Jurkat, Clone E6-1 (cell line): Measurements from ENCODE around the gene ALB. TPM values are rescaled to one million over a fixed set of nuclear protein-coding genes. Genes with fewer than 3 reads are reported as not detected.
"Not testable (repeated sequence)": the region's sequence is repeated elsewhere in the genome, so short reads cannot be mapped to it uniquely, and the experiment has no call there.

Experiments used
- DNase-seq: peaks from one replicate; pipeline ENCODE4 v3.0.0-alpha.2; 2011; ENCODE audit warnings: low read depth, low spot score
- H3K4me3 ChIP-seq: 2 replicates; pipeline ENCODE4 v1.5.1; 2011; ENCODE audit warnings: mild to moderate bottlenecking, low read length, control low read depth, moderate library complexity
- polyA plus RNA-seq: library from polyadenylated mRNA; unstranded; fragments of >200 nt; gene quantifications from one replicate; pipeline ENCODE4 v1.2.1, GENCODE V29; 2012; ENCODE audit warnings: missing spikeins; ENCODE audit not compliant: insufficient read length, insufficient read depth

ALB gene
- not detected for polyA plus RNA-seq

DNA sequence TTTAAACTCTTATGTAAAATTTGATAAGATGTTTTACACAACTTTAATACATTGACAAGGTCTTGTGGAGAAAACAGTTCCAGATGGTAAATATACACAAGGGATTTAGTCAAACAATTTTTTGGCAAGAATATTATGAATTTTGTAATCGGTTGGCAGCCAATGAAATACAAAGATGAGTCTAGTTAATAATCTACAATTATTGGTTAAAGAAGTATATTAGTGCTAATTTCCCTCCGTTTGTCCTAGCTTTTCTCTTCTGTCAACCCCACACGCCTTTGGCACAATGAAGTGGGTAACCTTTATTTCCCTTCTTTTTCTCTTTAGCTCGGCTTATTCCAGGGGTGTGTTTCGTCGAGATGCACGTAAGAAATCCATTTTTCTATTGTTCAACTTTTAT is at the start of gene ALB:
Gene ALB, plus strand, starts transcription at position 246 of the 400 bp plus-strand sequence. Its CDS starts 41 bp downstream, at position 287.
- DNase-seq = no peak
- no peak within 1 kb of the TSS for H3K4me3 ChIP-seq

DNA sequence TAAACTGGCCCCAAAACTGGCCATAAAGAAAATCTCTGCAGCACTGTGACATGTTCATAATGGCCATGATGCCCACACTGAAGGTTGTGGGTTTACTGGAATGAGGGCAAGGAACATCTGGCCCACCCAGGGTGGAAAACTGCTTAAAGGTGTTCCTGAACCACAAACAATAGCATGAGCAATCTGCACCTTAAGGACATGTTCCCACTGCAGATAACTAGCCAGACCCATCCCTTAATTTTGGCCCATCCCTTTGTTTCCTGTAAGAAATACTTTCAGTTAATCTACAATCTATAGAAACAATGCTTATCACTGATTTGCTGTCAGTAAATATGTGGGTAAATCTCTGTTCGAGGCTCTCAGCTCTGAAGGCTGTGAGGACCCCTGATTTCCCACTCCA is 46.9 kb upstream of the ALB start:
- DNase-seq, H3K4me3 ChIP-seq: not testable (repeated sequence)

DNA sequence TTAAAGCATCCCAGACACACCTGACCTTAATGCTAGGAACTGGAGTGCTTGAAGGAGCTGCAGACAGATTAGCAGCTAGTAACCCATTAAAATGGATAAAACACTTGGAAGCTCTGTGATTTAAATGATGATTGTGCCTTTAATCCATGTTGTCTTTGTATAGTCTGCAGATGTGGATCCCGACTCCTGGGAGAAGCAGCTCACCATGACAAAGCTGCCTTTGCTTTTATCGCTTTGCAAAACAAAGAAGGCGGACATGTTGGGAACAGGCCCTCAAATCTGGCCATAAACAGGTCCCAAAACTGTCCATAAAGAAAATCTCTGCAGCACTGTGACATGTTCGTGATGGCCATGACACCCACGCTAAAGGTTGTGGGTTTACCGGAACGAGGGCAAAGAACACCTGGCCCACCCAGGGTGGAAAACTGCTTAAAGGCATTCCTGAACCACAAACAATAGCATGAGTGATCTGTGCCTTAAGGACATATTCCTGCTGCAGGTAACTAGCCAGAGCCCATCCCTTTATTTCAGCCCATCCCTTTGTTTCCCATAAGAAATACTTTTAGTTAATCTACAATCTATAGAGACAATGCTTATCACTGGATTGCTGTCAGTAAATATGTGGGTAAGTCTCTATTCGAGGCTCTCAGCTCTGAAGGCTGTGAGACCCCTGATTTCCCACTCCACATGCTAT is 34.4 kb upstream of the ALB start:
- not testable (repeated sequence) for DNase-seq, H3K4me3 ChIP-seq

DNA sequence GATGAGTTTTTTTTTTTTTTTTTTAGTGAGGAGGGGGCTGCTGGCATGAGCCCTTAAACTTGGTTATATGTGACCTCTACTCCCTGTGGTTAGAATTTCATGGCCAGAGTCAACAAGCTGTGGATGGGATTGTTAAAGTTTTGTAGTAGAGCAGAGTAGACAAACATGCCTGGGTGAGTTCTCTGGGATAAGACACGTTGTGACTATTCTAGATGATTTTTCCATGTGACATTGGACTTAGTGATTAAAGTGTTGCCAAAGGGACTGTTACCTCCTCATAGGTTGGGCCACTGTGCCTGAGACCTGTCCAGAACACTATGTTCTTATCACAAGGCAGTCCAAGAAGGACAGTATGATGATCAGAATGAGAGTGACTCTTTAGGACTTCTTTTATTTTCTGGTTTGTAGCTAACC is 28.8 kb upstream of the ALB start:
- DNase-seq = no peak
- H3K4me3 ChIP-seq = no peak overlapping the region

DNA sequence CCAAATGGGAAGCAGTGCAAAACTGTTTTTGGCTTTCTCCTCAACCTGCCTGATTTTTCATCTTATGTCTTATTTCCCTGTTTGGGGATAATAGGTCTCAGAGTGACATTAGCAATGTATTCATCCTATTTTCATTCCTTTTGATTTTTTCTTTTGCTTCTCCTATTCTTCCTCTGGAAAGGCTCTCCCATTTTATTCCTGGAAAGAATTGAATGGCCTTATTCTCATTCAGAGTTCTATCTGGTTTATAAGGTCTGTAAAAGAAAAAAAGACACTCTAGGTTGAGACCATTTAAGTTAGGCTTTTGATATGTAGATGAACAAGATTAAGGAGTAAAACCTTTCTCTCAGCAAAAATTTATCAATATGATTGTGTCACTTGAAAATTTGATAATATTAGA is 27.8 kb upstream of the ALB start:
- DNase-seq = no peak
- no peak overlapping the region for H3K4me3 ChIP-seq

DNA sequence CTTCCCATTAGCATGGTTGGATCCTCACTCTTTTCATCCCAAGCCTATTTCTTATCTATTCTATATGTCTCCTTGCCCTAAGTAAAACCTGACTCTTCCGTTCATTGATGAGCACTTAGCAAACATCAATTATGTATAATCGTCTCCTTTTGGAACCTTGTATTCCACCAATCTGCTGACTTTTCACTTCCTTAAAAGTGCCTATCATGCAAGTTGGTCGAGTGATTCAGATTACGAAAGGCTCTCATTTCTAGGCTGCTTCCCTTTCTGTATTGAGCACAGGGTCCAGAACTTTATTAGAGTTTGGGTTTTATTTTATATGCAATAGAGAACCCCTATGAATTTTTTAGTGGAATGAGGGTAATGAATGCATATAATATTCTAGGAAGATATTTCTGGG is 27.1 kb upstream of the ALB start:
- no peak overlapping the region for H3K4me3 ChIP-seq
- no peak for DNase-seq

DNA sequence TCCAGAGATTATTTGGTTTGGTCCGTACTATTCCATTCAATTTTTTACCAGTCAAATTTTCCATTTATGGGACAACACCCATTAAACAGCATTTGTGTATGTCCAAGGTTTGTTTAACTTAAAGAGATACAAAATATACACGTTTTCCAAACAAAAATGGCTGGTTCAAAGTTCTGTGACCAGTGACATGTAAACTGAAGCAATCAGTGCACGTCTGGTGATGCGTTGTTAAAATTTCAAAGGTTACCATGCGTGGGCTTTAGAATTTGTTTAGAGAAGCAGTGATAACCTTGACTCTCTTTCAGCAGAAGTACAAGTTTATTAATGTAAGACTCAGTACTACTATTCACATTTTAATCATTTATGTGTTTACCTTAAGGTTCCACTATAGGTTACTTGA is 25.2 kb upstream of the ALB start:
- no peak for DNase-seq
- H3K4me3 ChIP-seq = no peak overlapping the region

DNA sequence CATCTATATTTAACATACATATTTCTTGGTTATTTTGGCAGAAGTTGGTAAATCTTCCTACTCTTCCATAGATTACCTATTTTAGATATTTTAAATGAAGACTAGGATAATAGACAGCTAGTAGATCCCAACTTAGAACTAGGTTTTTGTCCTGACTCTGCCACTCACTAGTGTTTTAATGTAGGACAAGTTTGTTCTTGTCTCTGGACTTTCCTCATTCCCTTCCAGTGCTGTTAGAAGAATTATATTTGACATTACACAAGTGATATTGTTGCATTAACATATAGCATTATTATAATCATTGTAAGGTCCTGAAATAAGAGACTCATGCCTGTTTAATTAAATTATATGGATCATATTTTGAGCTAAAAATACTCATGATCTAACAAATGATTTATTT is 24.1 kb upstream of the ALB start:
- no peak overlapping the region for H3K4me3 ChIP-seq
- no peak for DNase-seq

DNA sequence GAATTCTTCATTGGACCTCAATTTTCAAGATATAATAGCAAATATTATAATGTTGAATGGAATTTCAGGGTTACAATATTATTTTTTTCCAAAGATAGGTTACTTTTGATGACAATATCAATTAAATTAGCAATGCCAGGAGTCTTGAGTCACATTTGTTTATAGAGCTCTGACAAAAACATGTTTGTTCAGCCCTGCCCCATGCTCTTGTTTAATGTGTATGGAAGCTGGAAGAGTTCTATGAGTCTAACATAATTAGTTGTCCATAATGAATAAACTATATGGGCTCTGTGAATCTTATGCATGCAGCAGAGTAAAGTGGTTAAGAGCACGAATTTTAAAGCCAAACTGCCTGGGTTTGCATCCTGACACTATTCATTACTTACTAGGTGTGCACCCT is 22.9 kb upstream of the ALB start:
- no peak overlapping the region for H3K4me3 ChIP-seq
- DNase-seq = no peak

DNA sequence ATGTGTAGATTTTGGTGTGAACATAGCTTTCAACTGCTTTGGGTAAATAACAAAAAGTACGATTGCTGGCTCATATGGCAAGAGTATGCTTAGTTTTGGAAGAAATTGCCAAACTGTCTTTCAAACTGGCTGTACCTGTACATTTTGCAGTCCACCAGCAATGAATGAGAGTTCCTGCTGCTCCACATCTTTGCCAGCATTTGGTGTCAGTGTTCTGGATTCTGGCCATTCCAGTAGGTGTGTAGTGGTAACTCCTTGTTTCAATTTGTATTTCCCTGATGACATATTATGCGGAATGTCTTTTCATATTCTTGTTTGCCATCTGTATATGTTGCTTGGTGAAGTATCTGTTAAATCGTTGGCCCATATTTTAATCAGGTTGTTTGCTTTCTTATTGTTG is 20.6 kb upstream of the ALB start:
- no peak for DNase-seq
- no peak overlapping the region for H3K4me3 ChIP-seq

DNA sequence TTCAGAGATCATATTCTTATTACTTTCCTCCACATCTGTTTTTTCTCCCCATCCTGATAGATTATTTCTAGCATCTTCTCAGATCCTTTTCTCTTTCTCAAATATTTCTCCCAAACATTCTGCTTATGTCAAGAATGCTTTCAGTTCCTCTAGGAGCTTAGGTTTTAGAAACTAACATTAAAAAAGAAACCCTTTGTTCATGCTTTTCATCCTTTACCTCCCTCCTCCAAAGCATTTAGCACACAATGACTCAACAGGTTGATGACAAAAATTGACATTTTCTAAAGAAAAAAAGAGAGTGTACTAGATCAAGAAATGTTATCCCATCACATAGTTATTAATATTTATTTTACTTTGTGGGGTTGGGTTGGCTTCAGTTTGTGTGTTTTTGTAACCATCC is 16.5 kb upstream of the ALB start:
- no peak overlapping the region for H3K4me3 ChIP-seq
- DNase-seq = no peak

DNA sequence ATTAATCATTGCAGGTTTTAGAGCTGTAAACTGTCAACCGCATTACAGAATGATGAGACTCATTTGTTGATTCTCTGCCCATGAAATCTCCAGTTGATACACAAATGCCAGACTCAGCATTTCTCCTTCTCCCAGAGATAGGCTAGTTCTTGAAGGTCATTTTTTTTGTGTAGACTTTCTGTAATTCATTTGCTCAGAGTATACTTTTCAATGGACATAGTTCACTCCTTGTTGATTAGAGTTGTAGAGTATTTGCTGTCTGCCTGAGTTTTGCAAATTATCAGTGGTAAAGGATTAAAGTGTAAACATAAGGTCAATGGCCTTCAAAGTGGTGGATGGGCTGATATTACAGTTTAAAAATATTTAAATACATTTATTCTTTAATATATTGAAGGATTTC is 15.2 kb upstream of the ALB start:
- H3K4me3 ChIP-seq = no peak overlapping the region
- no peak for DNase-seq

DNA sequence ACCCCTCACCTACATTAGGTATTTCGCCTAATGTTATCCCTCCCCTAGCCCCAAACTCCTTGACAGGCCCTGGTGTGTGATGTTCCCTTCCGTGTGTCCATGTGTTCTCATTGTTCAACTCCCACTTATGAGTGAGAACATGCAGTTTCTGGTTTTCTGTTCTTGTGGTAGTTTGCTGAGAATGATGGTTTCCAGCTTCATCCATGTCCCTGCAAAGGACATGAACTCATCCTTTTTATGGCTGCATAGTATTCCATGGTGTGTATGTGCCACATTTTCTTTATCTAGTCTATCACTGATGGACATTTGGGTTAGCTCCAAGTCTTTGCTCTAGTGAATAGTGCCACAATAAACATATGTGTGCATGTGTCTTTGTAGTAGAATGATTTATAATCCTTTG is 14.4 kb upstream of the ALB start:
- not testable (repeated sequence) for H3K4me3 ChIP-seq, DNase-seq

DNA sequence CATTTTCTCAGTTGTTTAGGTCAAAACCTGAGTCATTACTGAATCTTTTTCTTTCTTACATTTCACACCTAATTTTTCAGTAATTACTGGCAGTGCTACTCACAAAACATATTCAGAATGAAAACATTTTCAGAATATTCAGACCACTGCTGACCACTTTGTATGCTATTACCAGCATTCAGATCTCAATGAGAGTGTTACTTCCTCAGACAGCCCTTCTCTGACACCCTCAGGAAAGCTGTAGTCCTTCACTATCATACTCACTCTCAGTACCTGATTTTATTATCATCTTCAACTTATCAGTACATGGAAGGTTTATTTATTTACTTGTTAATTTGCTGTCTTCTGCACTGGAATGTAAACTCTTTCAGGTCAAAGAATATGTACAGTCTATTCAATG is 12.3 kb upstream of the ALB start:
- no peak overlapping the region for H3K4me3 ChIP-seq
- no peak for DNase-seq

DNA sequence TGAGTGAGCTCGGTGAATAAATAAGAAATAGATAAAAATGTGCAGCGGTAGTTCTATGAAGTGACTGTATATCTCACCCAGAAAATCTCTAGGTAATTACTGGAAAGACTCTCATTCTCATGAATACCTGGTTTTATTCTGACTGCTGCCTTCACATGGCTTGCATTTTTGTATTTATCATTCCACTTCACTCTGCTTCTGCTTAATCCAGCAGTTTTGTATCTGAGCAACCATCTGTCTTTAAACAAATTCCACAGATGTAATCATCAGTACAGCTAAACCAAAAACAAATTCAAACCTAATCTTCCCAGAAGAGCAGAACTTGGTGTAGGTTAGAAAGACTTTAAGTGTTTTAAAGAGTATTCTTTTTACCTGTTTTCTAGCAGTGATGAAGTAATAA is 11.2 kb upstream of the ALB start:
- no peak for DNase-seq
- H3K4me3 ChIP-seq = no peak overlapping the region

DNA sequence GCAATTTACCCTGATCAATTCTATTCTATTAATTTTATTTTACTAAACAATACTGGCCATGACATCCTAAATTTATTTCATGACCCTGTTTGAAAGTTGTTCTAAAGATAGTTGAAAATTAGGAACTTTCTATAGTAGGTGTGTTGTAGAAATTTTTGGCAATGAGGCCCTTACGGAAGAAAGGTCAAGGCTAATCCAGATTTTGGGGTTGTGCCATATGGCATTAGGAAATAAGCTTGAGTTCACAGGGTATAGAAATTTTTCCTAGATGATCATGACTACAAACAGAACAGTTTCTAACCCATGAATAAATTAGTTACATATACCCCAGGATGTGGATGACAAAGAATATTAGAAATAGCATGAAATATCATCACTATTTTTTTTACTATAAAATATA is 7.8 kb upstream of the ALB start:
- H3K4me3 ChIP-seq = no peak overlapping the region
- no peak for DNase-seq

DNA sequence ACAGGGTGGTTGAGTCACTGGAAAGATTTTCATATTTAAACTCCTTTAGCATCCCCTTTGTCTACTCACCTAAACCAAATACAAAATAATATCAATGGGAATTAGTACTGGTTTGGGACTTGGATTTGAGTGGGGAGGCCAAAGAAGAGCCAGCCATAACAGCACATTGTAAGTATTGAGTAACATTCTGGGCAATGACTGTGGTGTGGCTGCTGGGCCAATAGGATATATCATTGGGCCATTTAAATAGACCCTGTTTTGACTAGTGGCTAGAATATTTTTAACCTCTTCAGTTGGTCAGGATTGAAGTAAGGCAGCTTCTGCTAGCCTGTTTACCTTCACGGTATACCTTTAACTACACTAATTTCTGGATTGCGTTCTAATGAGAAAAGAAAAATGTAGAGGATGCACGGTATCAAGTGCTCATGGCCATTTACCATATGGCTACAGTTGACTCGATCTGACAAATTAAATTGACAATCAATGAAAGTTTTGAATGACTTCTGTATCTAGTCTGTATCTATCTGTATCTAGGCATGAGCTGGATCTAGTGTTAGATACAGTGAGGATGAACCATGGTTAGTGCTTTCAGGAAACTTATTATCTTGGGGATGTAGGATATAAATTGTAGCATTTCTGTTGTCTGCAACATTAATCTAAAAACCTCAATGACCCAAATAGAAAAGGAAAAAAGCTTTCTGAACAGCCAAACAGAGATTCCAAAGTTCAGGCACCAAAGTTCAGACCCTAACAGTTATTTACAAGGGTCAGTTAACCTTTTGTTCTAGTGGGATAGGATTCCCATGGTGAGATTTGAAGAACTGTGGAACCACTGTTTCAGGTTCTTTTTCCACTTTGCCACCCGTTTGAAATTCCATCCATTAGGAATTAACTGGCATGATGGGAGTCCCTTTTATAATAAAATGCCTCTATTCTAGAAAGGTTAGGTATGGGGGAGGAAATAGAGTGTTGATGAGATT is 6.8 kb upstream of the ALB start:
- no peak overlapping the region for H3K4me3 ChIP-seq
- DNase-seq = no peak

DNA sequence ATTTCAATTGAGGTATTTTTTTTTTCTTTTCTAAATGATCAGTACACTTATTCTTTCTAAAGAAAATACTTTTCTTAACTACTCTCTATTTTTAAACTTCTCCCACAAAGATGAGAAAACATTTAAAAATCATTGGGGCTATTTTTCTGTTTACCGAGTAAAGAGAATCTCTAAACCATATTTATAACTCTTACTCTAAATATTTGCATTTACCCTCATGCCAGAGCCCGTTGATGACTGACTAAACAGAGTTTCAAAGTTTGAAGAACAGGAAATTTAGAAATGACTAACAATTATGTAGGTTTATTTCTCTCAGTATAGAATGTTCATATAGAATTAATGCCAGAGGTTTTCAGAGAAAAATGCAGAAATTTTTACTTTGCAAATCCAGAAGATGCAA is 2.7 kb upstream of the ALB start:
- no peak for DNase-seq
- H3K4me3 ChIP-seq = no peak overlapping the region

DNA sequence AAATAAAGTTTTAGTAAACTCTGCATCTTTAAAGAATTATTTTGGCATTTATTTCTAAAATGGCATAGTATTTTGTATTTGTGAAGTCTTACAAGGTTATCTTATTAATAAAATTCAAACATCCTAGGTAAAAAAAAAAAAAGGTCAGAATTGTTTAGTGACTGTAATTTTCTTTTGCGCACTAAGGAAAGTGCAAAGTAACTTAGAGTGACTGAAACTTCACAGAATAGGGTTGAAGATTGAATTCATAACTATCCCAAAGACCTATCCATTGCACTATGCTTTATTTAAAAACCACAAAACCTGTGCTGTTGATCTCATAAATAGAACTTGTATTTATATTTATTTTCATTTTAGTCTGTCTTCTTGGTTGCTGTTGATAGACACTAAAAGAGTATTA is 370 bp downstream of the ALB start:
- H3K4me3 ChIP-seq = no peak overlapping the region
- DNase-seq = no peak

DNA sequence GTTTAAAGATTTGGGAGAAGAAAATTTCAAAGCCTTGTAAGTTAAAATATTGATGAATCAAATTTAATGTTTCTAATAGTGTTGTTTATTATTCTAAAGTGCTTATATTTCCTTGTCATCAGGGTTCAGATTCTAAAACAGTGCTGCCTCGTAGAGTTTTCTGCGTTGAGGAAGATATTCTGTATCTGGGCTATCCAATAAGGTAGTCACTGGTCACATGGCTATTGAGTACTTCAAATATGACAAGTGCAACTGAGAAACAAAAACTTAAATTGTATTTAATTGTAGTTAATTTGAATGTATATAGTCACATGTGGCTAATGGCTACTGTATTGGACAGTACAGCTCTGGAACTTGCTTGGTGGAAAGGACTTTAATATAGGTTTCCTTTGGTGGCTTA is 1.1 kb downstream of the ALB start:
- DNase-seq = no peak
- H3K4me3 ChIP-seq = no peak overlapping the region

DNA sequence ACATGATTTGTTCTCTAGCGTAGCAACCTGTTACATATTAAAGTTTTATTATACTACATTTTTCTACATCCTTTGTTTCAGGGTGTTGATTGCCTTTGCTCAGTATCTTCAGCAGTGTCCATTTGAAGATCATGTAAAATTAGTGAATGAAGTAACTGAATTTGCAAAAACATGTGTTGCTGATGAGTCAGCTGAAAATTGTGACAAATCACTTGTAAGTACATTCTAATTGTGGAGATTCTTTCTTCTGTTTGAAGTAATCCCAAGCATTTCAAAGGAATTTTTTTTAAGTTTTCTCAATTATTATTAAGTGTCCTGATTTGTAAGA is 2.4 kb downstream of the ALB start:
- no peak overlapping the region for H3K4me3 ChIP-seq
- DNase-seq = no peak
